ENCODE data around the gene RYR3.
"Not testable (repeated sequence)": the region's sequence is repeated elsewhere in the genome, so short reads cannot be mapped to it uniquely, and the experiment has no call there.

RYR3 gene

DNA sequence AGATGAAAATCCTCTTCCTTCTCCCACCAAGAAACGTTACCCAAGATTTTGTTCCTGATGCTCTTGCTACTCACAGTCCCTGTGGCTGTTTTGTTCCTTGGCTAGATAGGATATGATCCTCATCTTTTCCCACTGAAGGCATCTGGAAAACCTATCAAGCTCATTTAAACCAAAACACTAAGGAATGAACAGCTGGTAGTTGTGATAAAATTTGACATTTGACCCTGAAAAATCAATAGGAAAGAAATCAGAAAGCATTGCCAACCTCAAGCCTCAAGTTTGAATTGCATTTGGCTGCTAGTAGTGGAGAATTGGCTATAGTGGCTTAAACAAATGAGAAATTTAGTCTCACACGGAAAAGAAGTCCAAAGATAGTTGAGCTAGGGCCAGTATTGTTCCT, 486.9 kb downstream of the RYR3 start:
- no peak for DNase-seq
- TF ChIP-seq POLR2A (IDR thresholded peaks at IDR 0.05; ENCODE audit: low read length) (no peak), GATA1 (IDR thresholded peaks at IDR 0.05; ENCODE audit: low read depth, low read length) (no peak)

DNA sequence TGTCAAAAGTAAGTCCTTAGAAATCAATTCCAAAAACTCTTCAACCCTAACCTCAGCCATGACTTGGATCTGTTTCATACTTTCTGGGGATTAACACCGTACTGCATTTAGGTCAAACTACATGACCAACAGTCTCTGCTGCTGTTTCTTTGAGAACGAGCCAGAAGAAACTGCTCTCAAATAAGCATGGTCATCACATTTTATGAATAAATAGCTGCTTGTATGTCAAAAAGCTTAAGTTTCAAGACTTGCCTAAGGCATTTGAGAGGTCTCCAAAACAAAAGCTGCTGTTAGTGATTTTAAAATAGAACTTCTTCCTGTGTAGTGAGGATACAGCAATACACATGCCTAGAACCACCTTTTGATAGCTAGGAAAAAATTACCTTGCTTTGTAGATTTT, 491.2 kb downstream of the RYR3 start:
- DNase-seq: no peak
- no peak for TF ChIP-seq POLR2A (IDR thresholded peaks at IDR 0.05; ENCODE audit: low read length)
- no peak for TF ChIP-seq GATA1 (IDR thresholded peaks at IDR 0.05; ENCODE audit: low read depth, low read length)

DNA sequence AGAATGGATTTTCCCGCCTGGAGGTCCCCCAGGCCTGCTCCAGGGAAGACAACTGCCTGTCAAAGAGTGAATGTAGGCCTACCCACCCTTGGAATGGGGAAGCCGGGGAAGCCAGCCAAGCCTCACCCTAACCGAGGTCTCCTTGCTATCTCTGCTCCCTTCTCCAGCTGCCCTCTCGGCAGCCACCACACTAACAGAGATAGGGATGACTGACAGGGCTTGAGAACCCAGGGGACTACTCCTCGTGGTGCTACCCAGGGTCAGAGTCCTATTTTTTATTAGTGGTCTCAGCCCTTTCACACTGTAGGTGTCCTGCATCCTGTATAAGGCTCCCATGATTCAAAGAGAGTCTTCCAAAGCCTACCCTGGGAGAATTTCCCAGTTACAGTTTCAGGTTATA, 496.9 kb downstream of the RYR3 start:
- TF ChIP-seq GATA1 (IDR thresholded peaks at IDR 0.05; ENCODE audit: low read depth, low read length): no peak
- no peak for TF ChIP-seq POLR2A (IDR thresholded peaks at IDR 0.05; ENCODE audit: low read length)
- peak; percentile 83 to 88 for DNase-seq

DNA sequence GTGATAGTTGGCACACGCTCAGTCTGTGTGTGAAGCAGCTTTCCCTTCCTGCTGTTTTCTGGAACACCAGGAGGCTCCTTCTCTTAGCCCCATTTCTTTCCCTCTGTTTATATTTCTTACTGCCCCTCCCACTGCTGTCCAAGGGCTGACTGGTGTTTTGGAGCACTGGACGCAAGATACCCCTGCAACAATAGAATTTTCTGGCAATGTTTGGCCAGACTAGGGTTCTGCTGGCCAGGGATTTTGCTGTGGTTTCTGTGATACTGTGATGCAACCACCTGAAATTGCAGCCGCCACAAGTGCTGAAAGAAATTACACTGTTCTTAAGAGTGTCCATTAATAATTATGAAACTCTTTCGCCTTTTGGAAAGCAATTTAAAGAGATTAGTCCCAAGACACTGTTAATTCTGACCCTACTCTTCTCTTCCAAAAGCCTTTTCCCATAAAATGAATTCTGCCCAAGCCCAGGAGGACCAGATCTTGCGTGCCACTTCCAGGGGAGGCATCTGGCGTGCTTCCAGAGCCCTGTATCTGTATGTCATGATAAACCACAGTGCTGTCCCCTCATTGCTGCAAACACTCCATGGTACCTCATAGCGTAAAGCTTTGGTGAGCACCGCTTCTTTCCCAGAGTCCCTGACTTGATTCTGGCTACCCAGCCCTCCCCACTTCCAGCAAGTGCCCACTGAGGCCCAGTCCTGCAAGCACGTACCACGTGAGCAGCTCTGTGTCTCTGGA, 498.1 kb downstream of the RYR3 start:
- TF ChIP-seq POLR2A (IDR thresholded peaks at IDR 0.05; ENCODE audit: low read length): no peak
- TF ChIP-seq GATA1 (IDR thresholded peaks at IDR 0.05; ENCODE audit: low read depth, low read length): no peak
- peak; percentile 76 to 84 for DNase-seq

DNA sequence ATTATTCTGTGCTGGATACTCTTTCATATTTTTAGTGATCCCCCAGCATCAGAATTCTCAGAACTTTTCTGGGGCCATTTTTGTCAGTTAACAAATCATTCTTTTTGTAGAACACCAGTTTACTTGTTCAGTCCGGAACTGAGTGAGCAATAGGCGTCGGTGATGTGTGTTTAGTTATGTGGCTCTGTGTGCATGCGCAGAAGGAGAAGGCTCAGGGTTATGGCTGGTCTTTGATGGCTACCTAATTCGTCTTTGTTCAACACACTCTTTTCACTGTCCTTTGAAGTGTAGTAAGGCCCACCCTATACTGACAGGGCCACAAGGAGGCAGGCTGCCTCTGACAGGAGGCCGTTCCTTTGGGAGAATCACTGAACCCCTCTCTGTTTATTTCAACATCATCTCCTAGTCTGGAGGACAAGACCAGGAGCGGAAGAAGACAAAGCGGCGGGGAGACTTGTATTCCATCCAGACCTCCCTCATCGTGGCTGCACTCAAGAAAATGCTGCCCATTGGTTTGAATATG, 499.4 kb downstream of the RYR3 start:
- no peak for DNase-seq
- TF ChIP-seq GATA1 (IDR thresholded peaks at IDR 0.05; ENCODE audit: low read depth, low read length): no peak

DNA sequence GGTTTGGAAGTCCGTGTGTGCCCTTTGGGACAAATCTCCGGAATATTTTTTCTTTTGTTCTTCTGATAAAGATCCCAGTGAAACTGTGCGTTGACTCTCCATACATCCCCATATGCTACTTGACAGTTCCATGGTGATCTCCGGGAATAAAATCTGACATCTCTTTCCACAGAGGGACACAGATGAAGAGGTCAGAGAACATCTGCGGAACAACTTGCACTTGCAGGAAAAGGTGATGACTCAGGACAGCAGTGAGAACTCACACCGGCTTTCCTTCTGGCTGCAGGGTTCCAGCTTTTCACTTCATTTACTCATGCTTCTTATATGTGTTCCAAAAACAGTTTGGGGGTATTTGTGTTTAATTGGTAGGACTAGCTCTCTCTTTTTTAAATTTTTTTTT, 500.0 kb downstream of the RYR3 start:
- TF ChIP-seq POLR2A (IDR thresholded peaks at IDR 0.05; ENCODE audit: low read length): no peak
- TF ChIP-seq GATA1 (IDR thresholded peaks at IDR 0.05; ENCODE audit: low read depth, low read length): no peak
- no peak for DNase-seq

DNA sequence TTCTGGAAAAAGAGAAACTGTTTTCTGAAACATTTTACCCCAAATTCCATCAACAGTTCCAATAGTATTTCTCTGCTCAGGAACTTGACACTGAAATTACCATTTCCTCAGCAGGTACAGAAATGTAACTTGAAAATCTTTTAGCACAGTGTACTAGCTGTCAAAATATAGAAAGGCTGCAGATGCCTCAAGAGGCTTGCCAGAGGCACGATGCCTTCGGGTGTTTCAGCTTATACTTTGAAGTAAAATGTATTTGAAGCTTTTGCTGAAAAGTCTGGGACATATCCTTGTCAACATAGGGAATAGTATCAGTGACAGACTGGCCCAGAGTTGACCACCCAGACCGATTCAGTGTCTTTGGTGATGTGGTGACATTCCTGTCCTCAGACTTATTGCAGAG, 503.1 kb downstream of the RYR3 start:
- no peak for DNase-seq
- TF ChIP-seq POLR2A (IDR thresholded peaks at IDR 0.05; ENCODE audit: low read length) (no peak), GATA1 (IDR thresholded peaks at IDR 0.05; ENCODE audit: low read depth, low read length) (no peak)

DNA sequence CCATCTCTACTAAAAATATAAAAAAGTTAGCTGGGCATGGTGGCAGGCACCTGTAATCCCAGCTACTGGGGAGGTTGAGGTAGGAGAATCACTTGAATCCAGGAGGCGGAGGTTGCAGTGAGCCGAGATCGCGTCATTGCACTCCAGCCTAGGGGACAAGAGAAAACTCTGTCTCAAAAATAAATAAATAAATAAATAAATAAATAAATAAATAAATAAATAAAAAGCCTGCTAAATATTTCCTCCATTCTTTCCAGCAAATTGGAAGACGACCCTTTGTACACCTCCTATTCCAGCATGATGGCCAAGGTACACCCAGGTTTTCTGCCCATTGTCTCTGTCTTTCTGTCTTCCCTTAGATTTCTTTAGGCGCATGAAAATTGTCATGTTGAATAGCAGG, 508.7 kb downstream of the RYR3 start:
- not testable (repeated sequence) for DNase-seq

DNA sequence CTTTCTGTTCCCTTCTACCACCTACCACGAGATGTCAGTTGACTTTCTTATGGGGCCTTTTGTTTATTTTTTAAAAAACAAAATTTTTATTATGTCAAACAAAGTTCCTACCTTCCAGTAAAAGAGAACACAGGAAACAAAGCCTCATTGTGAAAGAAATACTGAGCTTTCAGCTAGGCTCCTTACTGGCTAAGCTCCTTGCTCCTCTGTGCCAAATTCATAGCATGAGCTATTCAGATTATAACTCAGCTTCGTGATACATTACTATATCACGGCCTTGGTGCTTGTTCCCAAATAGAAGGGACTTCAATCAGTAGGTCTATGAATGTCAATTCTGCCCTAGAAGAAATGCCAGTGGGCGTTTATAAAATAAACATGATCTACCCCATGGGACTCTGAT, 511.7 kb downstream of the RYR3 start:
- no peak for TF ChIP-seq GATA1 (IDR thresholded peaks at IDR 0.05; ENCODE audit: low read depth, low read length)
- no peak for TF ChIP-seq POLR2A (IDR thresholded peaks at IDR 0.05; ENCODE audit: low read length)
- no peak for DNase-seq

DNA sequence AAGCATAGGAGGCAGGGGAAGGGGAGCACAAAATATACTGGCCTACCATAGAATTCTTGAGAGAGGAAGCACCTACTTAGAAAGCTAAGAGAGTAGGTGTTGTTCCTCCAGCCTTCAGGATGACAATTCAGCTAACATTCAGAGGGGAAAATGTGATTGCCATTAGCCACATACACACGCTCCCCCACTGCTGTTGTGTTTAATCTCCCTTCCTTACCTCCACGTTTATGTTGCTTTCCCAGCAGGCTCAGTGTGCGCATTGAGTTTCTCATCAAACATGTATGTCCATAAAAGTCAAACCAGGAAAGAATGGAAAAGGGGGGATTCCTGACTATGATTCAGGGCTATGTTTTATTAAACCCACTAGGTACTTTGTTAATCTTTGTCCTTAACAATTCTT, 512.4 kb downstream of the RYR3 start:
- no peak for DNase-seq
- no peak for TF ChIP-seq GATA1 (IDR thresholded peaks at IDR 0.05; ENCODE audit: low read depth, low read length)
- no peak for TF ChIP-seq POLR2A (IDR thresholded peaks at IDR 0.05; ENCODE audit: low read length)

DNA sequence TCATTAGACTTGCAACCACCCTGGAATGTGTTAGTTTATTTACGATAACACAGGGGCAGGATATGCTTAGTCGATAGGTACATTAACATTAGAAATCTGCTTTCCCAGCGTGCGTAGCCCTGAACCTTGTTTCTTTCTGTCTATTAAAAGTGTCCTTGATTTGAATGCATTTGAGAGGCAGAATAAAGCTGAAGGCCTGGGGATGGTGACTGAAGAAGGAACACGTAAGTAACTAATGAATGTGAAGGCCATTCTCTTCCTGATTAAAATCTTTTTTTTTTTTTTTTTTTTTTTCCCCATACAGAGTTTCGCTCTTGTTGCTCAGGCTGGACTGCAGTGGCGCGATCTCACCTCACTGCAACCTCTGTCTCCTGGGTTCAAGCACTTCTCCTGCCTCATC, 514.7 kb downstream of the RYR3 start:
- DNase-seq: no peak
- no peak for TF ChIP-seq GATA1 (IDR thresholded peaks at IDR 0.05; ENCODE audit: low read depth, low read length)
- no peak for TF ChIP-seq POLR2A (IDR thresholded peaks at IDR 0.05; ENCODE audit: low read length)

DNA sequence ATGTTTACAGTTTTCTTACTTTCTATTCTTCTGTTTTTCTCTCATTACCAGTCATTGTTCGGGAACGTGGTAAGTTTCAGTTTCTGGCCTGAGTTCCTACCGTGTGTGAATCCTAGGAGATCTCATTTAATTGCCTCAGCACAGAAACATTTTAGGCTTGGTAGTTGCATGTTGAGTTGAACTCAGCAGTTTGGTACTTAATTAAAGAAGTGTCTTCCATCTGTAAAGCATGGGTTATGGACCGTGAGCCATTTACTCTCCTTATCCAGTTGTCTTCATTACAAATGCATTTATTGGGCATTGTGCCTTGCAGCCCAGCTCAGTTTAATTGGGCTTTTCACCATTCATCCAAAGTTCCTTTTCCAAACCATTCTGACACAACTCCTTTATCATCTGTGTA, 515.4 kb downstream of the RYR3 start:
- no peak for DNase-seq
- TF ChIP-seq GATA1 (IDR thresholded peaks at IDR 0.05; ENCODE audit: low read depth, low read length) (no peak), POLR2A (IDR thresholded peaks at IDR 0.05; ENCODE audit: low read length) (no peak)

DNA sequence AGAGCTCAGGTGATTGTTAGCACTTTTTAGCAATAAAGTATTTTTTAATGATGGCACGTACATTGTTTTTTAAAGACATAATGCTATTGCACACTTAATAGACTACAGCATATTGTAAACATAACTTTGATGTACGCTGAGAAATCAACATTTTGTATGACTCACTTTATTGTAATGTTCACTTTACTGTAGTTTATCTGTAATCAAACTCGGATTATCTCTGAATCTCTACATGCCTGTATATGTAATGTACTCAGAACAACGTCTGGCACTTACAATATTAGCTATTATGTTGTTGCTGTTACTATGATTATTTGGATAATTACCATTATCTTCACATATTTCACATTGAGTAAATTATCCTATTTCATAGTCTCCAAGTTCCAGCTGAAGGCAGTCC, 519.6 kb downstream of the RYR3 start:
- no peak for DNase-seq
- TF ChIP-seq POLR2A (IDR thresholded peaks at IDR 0.05; ENCODE audit: low read length) (no peak), GATA1 (IDR thresholded peaks at IDR 0.05; ENCODE audit: low read depth, low read length) (no peak)

DNA sequence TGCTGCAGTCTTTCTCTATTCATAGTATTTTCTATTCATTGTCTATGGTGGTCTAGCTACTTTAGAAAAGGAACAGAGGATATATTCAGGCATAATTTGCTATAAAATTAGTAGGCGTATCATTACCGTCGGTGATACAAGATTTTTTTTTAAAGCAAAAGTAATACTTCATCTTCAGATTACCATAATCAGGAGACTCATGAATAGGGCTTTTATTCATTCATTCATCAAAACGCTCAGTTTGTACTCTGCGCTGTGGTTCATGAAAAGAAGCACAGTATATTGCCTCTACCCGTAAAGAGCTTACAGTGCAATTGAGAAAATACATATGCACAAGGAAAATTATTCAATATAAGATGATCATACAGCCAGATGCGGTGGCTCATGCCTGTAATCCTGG, 520.9 kb downstream of the RYR3 start:
- no peak for DNase-seq
- TF ChIP-seq GATA1 (IDR thresholded peaks at IDR 0.05; ENCODE audit: low read depth, low read length): no peak
- TF ChIP-seq POLR2A (IDR thresholded peaks at IDR 0.05; ENCODE audit: low read length): no peak

DNA sequence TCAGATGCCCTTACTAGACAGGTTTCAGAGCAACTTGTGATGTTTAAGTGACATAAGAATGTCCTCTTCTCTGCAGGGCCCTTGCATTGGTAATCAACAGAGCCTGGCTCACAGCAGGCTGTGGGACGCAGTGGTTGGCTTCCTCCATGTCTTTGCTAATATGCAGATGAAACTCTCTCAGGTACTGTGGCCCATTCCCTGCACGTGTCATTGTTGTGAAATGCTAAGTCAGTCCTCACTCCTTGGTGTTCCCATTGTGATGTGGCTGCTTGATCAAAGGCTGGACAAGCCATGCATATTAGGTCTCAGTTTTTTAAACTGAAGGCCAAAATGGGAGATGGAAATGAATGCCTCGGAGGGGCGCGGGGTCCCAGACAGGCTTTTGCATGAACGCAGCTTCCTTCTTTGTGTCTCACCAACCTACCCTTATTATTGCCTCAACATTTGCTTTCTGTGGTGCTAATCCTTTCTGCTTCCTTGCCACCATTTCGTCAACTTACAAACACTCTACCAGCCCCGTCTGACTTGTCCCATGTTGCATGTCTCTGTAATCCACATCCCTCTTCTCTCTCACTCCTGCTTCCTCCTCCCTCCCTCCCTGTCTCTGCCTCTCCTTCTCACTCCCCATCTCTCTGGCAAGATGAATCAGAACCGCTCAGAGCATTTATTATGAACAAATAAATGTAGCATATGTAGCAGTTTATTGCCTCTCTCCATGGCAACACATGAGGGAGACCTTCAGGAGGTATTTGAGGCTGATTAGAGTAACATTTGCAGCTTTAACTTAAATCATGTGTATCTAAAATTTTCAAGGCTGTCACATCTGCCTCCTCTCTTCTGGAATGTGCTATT, 524.4 kb downstream of the RYR3 start:
- TF ChIP-seq POLR2A (IDR thresholded peaks at IDR 0.05; ENCODE audit: low read length) (no peak), GATA1 (IDR thresholded peaks at IDR 0.05; ENCODE audit: low read depth, low read length) (no peak)
- no peak for DNase-seq
